Measurements from ENCODE around the gene LOXL3. TPM values are rescaled to one million over a fixed set of nuclear protein-coding genes. Genes with fewer than 3 reads are reported as not detected.

LOXL3 gene
- total RNA-seq, 1 experiment from 2014 or later: 93.6 TPM

DNA sequence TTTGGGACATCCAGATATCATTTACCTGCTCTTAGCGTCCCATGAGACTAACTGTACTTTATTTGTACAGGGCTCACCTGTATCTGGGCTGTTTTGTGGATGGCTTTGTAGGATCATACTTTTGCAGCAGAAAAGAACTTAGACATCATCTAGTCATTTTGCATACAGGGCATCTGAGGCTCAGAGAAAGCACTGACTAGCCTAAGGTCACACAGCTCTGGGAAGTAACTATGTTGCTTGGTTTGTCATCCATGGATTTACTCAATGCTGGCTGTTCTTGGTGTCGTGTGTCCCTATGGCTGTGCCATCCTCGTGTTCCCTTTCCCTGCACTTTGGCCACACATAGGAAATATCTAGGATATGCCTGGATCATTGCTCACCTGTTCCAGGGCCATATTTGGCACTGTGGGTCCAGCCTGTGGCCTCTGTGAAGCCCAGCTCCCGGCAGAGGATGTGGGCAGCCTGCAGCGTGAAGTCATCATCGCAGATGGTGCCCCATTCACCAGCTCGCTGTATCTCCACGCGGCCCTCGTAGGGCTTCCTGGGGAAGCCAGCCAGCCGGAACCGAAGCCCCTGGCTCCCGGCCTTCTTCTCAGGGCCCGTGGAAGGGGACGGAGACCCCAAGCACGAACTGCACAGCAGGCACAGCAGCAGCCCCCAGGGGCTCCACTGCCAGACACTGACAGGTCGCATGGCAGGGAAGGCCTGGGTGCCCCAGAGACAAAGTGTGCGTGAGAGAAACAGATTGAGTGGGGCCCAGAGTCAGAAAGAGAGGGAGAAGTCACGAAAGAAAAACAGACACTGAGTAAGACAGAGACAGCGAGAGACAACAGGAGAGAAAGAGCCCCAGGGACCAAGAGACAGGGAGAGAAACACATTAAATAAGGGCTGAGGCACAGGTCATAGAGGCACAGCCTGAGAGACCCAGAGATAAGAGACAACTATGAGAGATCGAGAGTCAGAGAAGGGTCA lies 1.5 kb downstream of the LOXL3 start:
- DNase-seq (ENCODE audit: low read depth): peak; percentile 81

DNA sequence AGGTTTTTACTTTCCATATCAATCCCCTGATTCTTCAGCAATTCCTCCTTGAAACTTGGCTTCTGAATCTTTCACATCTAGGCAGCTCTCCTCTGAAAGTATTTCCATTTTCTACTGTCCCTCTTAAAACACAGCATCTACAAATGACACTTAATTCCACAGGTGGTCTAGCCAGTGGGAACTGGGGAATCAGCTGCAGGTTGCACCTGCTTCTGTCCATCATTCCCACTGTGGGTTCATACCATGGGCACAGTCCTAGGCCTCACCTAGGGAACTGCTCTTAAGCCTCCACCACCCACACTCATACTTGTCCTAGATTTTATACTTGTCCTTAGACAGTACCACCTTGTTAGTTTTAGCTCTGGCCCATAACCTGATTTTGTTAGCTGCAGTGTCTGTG lies 2.2 kb downstream of the LOXL3 start:
- DNase-seq (ENCODE audit: low read depth): no peak

DNA sequence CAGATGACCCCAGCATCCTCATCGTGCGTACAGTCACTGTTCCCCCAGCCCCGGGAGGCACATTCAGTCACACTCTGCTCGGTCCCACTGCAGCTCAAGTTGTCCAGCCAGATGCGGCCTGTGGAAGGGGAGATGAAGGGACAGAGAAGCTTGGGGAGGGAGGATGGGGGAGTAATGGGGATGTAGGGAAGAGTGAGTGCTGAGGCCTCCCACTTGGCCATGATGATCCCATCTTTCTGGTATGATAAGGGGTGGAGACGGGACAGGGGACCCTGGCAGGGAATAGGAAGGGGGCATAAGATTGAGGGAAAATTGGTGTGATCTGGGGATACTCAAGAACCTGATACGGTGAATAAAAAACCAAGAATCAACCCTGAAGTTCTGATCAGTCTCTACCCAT lies 3.5 kb downstream of the LOXL3 start:
- DNase-seq (ENCODE audit: low read depth): no peak

DNA sequence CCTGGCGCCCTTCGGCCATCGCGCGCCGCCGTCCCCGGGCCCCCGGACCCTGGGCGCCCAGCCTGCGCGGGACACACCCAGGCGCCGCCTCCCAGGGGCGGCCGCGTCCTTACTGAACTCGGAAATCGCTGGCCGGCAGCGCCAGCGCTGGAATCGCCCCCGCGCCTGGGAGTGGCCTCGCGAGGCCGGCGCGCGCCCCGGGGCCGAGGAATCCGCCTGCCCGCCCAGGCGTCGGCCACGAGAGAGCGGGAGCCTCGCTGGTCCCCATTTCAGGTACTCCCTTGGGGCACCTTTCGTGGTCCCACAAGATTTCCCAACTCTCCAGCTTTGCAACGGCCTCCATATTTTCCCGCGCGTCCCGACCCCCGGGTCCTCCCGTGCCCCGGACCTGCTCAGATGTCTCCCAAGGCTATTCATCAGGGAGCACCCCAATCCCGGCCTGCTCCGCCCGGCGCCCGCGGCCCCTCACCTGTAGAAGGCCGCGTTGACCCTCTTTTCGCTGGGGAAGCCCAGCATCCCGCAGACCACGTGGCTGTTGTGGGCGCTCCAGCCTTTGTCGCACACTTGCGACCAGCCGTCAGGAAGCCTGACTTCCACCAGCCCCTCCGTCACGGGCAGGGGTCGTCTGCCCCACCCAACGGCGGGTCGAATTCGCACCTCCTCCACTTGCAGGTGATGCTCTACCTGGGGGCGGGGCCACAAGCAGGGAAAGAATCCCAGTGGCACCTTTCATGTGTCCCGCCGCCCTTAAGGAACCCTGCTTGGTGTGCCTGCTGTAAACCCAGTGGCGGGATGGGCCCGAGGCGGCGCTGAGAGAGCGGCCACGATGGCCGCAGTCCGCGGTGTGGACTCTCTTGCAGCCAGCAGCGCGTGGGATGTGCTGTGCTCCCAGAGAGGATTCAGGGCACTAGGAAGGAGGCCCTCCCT lies 4.6 kb downstream of the LOXL3 start:
- no peak for DNase-seq (ENCODE audit: low read depth)

DNA sequence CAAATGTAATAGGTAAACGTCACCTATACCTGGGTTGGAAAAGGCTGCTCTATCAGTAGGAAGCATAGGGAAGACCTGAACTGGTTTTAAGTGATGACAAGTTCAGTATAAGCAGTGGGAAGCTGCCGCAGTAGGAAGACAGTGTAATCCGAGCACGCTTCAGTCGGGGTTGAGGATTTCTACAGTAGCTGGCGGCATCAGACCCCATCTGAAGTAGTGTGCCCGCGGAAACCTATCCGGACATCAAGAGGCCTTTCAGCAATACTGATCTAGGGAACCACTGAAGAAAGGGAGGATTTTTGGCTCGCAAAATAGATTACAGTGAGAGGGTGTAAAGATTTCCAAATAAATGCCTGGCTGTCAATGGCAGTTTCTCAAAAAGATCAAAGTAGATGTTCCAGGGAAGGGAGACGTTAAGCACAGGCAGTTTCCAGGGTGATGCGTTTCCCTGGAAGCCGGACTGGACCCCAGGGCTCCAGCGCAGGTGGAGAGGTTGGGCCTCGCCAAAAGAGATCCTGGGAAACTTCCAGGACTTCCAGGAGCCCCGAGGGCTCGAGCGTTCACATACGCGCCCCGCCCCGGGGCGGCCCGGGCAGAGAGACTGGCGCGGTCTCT lies 5.3 kb downstream of the LOXL3 start:
- no peak for DNase-seq (ENCODE audit: low read depth)

DNA sequence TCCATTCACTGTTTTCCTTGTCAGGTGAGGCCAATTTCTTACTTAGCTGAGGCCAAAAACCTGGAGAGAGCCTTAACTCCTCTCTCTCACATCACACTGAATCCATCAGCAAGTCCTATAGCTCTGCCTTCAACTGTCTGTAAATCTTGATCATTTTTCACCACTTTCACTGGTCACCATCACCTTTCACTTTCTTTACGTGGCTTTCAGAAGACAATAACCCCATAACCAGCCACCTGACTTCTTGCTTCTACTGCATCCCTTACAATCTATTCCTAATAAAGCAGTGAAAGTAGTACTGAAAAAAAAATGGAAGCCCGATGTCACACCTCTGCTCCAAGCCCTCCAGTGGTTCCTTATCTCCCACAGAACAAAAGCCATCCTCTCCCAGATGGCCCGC lies 7.7 kb downstream of the LOXL3 start:
- DNase-seq (ENCODE audit: low read depth): no peak

DNA sequence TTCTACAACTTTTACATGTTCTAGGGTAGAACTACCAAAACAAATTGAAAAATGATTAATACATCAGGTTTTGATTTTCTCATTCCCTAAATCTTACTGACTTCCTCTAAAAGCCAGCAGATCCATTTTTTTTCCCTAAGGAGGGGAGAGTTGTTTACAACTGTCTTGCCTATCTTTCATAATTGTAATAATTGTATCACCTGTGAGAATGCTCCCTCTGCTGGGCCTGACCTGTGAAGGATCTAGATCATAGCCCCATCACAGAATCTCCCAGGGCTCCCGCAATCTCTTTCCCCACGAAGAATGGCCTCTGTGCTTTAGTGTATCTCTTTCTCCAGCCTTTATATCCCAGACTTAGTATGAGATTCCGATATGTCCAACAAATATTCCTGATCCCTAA lies 9.1 kb downstream of the LOXL3 start:
- DNase-seq (ENCODE audit: low read depth): no peak

DNA sequence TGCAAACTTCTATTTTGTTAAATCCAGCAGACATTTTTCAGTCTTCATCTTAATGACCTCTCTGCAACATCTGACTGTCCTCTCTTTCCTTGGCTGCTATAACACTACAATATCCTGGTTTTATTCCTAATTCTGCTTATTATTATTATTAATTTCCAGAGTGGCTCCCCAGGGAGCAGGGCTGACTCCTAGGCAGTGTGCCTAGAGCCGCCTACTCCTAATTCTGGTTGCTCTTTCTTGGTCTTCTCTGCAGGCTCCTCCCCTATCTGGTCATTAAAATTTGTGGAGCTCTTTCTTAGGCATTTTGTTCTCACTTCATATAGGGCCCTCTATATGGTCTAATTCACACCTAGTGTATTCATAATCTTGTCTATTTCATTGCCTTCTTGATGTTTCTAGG lies 10.8 kb downstream of the LOXL3 start:
- DNase-seq (ENCODE audit: low read depth): no peak

DNA sequence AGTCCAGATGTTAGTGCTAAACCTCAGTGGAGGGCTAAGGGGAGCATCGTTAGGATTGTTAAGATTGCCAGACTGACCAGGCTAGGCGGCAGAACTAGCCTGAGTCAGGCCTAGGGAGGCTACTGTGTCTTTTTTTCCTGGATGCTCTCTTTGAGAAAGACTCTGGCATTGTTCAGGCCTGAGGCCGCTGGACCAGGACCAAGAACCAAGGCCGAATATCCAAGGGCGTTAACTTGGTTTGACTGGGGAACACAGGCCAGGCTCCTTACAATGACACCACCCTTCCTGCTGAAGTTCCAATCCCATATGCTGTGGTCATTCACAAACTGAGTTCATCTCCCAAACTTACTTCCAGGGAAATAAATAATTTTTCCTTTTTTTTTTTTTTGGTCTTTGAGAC lies 13.5 kb downstream of the LOXL3 start:
- DNase-seq (ENCODE audit: low read depth): peak; percentile 22

DNA sequence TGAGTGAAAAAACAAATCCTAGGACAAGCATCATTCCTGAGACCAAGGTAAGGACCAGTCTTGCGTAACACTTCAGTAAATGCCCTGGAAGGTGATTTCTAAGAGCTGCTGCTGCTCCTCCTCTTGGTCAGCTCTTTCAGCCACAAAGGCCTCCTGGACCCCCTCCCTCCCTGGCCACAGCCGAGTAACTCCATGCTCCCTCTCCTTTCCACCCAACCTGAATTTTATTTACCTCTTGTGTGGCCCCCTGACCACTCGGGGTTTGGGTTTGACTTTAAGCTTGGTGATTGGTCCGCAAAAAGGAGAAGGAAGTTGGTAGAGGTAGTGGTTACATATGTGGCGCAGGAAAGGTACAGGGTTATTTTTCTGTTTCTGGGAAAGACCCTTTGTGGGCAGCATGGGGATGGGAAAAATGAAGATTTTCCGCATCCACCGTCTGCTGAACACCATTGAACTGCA lies 14.8 kb downstream of the LOXL3 start:
- no peak for DNase-seq (ENCODE audit: low read depth)

DNA sequence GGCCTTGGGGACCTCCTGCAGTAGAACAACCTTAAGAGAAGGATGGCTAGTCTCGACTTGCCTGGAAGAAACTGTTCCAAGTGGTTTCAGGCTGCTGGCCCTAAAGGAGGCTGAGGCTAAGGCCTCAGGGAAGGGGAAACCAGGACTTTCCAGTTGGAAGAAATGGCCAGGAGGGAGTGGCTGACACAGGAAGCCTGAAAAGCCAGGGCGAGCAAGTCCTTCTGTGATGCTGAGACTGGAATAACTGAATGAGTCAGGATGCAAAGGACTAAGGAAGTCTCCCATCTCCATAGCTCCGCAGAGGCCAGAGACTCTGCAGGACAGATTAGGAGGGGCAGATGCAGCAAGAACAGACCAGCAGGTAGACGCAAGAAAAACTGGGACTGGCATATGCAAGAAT lies 16.6 kb downstream of the LOXL3 start:
- no peak for DNase-seq (ENCODE audit: low read depth)

DNA sequence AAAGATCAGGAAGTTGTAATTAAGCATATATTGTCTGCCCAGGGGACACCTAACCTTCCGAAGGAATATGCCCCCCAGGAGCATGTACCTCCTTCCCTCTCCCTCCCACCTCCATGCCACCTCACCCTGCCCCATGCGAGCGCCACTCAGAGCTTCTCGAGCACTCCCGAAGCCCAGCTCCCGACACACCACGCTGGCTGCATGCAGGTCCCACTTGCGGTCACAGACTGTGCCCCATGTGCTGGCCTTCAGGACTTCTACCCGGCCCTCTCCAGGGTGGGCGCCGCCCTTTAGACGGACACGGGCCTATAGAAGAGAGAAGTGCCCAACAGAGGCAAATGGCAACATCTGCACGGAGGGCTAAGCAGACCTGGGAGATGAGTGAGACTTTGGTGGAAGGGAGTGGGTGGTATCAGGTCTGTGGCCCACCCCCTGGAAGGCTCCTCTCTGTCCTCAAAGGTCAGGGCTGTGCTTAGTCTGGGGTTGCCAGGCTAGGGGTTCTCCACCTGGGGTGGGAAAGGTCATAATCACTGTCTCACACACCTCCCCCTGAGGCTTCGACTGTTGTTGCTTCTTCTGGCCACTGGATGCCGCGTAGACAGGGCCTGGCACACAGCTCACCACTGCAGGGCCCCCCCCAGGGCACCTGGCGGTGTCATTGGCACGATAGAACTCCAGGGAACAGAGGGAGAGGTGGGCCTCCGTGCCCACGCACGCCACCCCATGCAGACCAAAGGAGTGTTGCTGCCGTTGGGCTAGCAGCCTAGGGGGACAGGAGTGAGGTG lies 17.4 kb downstream of the LOXL3 start:
- DNase-seq (ENCODE audit: low read depth): no peak

DNA sequence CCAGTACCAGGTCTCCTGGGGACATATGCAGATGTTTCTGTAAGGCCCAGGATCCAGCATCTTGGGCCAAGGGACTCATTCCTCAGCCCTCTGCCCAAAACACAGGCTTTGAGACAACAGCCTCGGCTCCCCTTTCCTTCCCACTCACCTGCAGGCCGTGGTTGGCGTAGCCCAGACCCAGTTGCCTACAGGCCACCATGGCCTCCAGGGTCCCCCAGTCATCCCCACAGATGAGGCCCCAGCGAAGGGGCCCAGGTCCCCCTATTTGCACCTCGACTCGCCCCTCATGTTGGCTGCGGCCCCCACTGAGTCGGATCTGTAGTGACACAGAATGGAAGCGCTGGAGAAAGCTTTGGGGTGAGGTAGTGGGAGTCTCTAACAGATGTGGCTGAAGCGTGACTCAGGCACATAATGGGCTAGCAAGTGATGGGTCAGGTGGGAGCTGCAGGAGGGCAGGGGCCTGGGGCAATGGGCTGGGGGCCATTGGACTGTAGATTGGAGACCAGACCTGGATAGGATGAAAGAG lies 18.2 kb downstream of the LOXL3 start:
- DNase-seq (ENCODE audit: low read depth): no peak

DNA sequence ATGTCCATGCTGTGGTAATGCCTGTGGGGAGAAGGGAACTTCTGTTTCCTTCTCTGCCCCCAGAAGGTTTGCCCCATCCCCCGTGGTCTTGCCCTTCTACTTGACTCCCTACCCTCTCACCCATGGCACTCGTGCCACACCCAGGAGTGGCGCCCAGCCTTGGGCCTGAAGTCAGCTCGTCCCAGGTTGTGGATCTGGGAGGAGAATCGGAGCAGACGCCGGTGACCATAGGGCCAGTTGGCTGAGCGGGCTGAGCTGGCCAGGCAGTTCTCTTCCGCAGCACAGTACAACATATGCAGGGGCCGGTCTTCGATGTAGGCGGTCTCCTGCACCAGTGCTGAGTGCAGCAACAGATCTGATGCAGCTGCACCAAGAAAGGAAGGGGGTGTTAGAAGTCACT lies 19.3 kb downstream of the LOXL3 start:
- DNase-seq (ENCODE audit: low read depth): no peak

DNA sequence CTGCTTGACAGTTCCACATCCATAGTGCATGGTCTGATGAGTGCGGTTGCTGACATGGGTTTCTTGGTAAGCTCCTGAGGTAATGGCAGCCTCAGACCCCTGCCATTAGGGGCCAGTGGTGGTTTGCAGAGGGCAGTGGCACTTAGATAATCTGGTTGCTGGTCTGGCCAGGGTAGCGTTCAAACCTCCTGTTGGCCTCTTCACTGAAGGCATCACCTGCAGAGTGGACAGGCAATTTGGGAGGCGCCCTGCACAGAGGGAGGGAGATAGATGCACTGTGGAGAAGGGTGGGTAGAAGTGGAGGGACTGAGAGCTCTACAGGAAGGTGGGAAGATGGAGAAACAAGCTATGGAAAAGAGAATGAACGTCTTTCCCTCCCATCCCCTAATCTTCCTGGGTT lies 20.3 kb downstream of the LOXL3 start:
- DNase-seq (ENCODE audit: low read depth): no peak

DNA sequence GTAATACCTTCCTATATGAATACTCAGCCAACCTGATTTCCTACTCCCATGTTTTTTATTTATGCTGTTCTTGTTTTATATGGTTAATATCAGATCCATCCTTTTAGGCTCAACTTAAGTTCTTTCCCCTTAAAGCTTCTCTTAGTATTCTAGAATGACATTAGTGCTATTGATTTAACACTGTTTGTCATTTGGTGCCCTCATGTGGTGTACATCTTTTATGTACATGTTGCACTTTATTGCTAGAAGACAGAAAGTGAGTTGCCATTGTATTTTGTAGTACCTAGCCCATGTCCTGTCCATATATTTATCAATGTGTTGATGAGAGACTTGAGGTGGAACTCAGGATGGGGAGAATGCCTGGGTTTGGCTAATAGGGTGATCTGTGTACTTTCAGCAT lies 21.5 kb downstream of the LOXL3 start:
- DNase-seq (ENCODE audit: low read depth): peak; percentile 66

DNA sequence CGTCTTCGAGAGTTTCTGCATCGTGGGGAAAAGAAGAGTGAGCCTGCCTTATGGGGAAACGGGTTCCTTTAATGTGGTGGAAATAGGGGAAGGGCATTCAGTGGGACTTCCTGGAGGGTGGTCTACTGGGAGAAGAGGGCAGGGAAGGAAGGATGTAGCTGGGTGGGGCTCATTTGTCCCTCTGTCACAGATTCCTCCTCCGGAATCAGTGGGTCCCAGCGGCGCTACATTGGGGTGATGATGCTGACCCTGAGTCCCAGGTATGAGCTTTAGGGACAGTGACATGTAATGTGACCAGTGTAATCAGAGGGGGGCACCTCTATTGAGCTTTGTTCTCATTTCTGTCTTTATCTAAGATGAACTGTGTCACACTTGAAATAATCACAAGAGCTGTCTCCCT lies 22.1 kb downstream of the LOXL3 start:
- DNase-seq (ENCODE audit: low read depth): no peak

DNA sequence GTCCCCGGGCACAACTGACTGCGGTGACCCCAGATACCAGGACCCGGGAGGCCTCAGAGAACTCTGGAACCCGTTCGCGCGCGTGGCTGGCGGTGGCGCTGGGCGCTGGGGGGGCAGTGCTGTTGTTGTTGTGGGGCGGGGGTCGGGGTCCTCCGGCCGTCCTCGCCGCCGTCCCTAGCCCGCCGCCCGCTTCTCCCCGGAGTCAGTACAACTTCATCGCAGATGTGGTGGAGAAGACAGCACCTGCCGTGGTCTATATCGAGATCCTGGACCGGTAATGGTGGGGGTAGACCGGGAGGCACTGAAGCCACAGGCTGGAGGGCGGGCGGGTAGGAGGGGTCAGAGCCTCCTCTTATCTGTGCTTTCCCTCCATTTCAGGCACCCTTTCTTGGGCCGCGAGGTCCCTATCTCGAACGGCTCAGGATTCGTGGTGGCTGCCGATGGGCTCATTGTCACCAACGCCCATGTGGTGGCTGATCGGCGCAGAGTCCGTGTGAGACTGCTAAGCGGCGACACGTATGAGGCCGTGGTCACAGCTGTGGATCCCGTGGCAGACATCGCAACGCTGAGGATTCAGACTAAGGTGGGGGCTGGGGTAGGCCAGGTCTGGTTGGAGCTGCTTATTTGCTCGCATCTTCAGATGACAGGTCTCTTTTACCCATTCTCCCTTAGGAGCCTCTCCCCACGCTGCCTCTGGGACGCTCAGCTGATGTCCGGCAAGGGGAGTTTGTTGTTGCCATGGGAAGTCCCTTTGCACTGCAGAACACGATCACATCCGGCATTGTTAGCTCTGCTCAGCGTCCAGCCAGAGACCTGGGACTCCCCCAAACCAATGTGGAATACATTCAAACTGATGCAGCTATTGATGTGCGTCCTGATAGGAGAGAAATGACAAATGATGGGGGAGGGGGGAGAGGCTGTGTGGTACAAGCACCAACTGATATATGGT lies 23.2 kb downstream of the LOXL3 start:
- DNase-seq (ENCODE audit: low read depth): peak; percentile 62

DNA sequence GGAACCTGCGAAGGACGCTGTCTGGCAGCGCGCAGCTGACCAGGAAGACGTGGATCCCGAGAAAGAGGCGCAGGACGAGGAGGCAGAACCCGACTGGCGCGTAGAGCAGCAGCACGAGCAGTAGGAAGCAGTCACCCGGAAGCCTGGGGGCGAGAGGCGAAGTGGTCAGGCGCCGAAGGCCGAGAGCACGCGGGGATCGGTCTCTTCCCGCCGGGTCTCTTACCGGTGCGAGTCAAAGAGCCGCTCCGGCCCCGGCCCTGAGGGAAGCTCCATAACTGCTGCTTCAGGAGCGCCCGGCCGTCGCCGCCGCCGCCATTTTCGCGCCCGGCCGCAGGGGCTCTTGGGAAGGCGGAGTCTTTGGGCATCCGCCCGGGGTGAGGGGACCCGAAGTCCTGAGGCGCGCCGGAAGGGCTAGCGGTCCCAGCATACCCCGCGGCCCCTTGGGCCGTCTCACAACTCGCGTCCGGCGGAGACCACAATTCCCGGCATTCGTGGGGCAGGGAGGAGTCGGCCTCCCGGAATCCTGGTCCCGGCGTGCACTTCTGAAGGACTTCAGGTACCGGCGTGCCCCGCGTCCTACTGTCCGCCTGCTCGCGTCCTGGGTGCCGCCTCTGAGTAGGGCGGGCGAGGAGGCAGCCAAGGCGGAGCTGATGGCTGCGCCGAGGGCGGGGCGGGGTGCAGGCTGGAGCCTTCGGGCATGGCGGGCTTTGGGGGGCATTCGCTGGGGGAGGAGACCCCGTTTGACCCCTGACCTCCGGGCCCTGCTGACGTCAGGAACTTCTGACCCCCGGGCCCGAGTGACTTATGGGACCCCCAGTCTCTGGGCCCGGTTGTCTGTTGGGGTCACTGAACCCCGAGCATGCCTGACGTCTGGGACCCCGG lies 24.1 kb downstream of the LOXL3 start, which contains the start of the genes AUP1 and HTRA2:
AUP1 (minus strand) TSS at position 350 of the 882 bp plus-strand sequence; CDS start at position 273, 77 bp downstream.
HTRA2 (plus strand) TSS at position 577 of the 882 bp plus-strand sequence; CDS start at position 651, 74 bp downstream.
- DNase-seq (ENCODE audit: low read depth): peak; percentile 99
